NT2/D1 (cell line): ENCODE data around the gene LAMA1.

Source experiments
- SUZ12 ChIP-seq: IDR thresholded peaks from 2 replicates; pipeline ENCODE4 v1.6.1; 2011; ENCODE audit not compliant: insufficient read length, insufficient read depth; ENCODE audit errors: extremely low read depth
- YY1 ChIP-seq: IDR thresholded peaks from 2 replicates; pipeline ENCODE4 v1.6.1; 2011; ENCODE audit not compliant: insufficient read length, insufficient read depth
- ZNF274 ChIP-seq: IDR thresholded peaks from 2 replicates; pipeline ENCODE4 v1.6.1; 2011; ENCODE audit warnings: mild to moderate bottlenecking, low read depth, low read length

- TF ChIP-seq ZNF274 (no peak), YY1 (no peak), SUZ12 (no peak)
Measured at GRCh38 chr18:7065736-7066135, 51.9 kb downstream of the LAMA1 start.
